Neural progenitor cell (in vitro differentiated cells): ENCODE data around the gene RPS13. TPM values are rescaled to one million over a fixed set of nuclear protein-coding genes. Genes with fewer than 3 reads are reported as not detected.

Experiments
- small RNA-seq: library from RNA; depleted of rRNA; stranded (forward); fragments of <200 nt; gene quantifications from one replicate; pipeline ENCODE3, GENCODE V24; 2015
- total RNA-seq: library from RNA; depleted of rRNA; stranded (reverse); fragments of >200 nt; gene quantifications from 2 replicates; pipeline ENCODE4 v1.2.3, GENCODE V29; 2015; ENCODE audit warnings: low replicate concordance

The RPS13 gene
- total RNA-seq, 1 donor from 2014 or later, result 1,918 TPM

Small RNA genes lying within 50 kb of the gene (small RNA-seq; reads per million reads assigned to genes)
- gene RNU6-593P (not detected), gene SNORD14A (64.9 reads per million, percentile 98 among the genes with 10 or more reads in this experiment), gene SNORD14B (not detected)

Other genes with a start within 250 kb of the RPS13 start
- gene PLEKHA7, start 63.3 kb downstream of the RPS13 start, total RNA-seq, result 20.3 and 24.0 TPM in 2 replicates
- 68.2 and 104 TPM in 2 replicates for gene PIK3C2A, start 130.3 kb upstream of the RPS13 start, total RNA-seq
- gene NUCB2, start 199.1 kb upstream of the RPS13 start, total RNA-seq, result 43.5 and 80.1 TPM in 2 replicates